C4-2B (cell line): ENCODE data around the gene TSPAN4.

ENCODE experiments used
- H3K27ac ChIP-seq: fragments of 450-650 bp; 2 replicates; pipeline ENCODE4 v1.5.1; 2017
- ZFX ChIP-seq: fragments of 450-650 bp; IDR thresholded peaks from 2 replicates; pipeline ENCODE4 v1.6.1; 2017
- TF ChIP-seq, protein P1 (sequence below): fragments of 450-650 bp; conservative IDR thresholded peaks from 2 replicates; pipeline ENCODE4 v1.5.1; 2017; ENCODE audit warnings: mild to moderate bottlenecking

TSPAN4 gene

DNA sequence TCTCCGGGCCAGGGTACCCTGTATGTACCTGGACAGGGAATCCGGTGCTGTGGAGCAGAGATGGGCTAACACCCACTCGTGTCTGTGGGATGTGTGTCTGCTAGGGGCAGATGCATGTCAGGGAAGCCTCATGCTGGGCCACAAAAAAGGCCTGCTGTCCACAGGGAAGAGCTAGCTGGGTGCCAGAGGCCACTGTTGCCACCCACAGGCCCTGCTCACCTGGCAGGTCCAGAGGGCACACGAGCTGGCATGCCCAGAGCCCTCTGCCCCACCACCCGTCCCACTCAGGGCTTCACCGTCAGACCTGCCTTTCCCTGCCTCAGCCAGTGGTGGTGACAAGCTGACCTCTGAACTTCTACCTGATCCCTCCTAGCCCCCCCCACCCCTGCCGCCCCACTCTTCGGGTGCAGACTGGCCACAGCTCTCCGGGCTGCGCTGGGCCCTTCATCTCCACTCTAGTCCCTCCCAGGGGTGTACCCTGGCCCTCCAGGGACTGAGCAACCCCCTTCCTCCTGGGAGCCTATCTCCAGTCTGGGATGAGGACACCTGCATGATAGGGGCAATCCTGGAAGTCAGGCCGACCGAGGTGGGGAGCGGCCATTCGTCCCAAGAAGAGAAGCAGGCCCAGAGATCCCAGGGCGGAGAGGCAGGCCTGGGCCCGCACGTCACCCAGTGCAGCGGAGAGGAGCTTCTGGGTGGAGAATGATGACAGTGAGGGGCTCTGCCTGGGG lies 45.9 kb upstream of the TSPAN4 start:
- TF ChIP-seq ZFX = no peak
- TF ChIP-seq, protein P1, sequence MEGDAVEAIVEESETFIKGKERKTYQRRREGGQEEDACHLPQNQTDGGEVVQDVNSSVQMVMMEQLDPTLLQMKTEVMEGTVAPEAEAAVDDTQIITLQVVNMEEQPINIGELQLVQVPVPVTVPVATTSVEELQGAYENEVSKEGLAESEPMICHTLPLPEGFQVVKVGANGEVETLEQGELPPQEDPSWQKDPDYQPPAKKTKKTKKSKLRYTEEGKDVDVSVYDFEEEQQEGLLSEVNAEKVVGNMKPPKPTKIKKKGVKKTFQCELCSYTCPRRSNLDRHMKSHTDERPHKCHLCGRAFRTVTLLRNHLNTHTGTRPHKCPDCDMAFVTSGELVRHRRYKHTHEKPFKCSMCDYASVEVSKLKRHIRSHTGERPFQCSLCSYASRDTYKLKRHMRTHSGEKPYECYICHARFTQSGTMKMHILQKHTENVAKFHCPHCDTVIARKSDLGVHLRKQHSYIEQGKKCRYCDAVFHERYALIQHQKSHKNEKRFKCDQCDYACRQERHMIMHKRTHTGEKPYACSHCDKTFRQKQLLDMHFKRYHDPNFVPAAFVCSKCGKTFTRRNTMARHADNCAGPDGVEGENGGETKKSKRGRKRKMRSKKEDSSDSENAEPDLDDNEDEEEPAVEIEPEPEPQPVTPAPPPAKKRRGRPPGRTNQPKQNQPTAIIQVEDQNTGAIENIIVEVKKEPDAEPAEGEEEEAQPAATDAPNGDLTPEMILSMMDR = no peak
- peak overlapping the region; percentile 87 for H3K27ac ChIP-seq

DNA sequence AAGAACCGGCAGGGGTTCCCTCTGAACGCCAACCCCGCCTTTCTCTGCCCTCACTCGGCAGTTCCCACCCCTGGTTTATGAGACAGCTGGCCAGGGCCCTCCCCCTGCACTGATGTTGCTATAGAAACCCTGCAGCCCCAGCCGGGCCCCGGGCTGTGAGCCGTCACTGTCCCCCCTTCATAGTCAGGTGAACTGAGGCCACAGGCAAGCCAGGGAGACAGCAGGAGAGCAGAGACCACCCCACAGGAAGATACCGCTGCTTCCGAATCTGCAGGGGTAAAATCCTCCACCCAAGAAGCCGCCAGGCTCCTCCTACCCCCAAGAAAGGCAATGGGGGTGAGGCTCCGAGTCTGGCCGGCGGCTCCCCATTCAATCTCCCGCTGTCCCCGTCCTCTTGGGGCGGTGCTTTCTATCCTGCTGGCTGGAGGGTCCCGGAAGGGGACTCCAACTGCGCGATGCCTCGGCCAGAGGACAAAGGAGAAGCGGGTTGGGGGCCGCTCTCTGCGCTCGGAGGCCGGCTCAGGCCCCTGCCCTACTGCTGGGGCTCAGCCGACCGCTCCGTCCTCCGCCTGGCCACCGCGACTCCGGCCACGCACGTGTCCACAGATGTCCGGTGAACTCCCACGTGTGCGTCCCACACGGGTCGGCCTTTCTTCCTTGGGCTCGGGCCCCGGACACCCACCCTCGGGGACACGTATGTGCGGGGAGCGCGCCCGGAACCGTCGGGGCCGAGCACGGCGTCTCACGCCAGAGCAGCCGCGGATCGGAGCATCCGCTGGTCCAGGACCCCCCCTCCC lies 45.2 kb upstream of the TSPAN4 start:
- H3K27ac ChIP-seq = peak overlapping the region; percentile 87

DNA sequence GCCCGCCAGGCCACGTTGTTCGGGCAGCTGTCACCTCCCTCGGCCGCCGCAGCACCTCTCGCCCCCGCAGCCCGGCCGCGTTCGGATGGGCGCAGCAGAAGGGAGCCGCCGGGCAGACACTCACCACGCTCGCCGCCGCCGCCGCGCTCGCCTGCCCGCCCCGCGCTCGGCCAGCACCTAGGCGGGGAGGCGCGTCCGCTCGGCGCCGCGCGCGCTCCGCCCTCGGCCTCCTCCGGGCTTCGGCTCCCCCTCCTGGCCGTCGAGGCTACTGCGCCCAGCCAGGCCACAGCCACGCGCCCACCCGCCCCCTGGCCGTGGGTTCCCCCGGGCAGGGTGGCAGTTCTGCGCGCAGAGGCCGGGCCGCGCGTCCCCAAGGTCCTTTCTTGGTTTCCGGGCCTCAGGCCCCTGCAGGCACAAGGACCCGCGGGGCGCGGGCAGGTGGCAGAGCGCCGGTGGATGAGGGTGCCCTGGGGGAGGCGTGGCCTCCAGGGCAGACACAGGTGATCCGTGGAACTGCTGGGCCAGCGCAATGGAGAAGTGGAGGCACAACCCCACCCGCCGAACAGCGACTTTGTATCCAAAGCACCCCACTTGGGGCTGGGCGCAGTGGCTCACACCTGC lies 44.4 kb upstream of the TSPAN4 start, which contains the start of gene SLC25A22:
SLC25A22 (minus strand) TSS at position 189 of the 621 bp plus-strand sequence. CDS start 3,275 bp downstream, outside the sequence.
- TF ChIP-seq, protein P1 = peak; percentile 98
- TF ChIP-seq ZFX = no peak
- H3K27ac ChIP-seq = peak within 1 kb of the TSS; percentile 87

More for the DNA sequence above, 45.2 kb upstream of the TSPAN4 start:
- peak; percentile 67; the same call in 1 of the 2 replicates for TF ChIP-seq ZFX
- TF ChIP-seq, protein P1 = no peak

DNA sequence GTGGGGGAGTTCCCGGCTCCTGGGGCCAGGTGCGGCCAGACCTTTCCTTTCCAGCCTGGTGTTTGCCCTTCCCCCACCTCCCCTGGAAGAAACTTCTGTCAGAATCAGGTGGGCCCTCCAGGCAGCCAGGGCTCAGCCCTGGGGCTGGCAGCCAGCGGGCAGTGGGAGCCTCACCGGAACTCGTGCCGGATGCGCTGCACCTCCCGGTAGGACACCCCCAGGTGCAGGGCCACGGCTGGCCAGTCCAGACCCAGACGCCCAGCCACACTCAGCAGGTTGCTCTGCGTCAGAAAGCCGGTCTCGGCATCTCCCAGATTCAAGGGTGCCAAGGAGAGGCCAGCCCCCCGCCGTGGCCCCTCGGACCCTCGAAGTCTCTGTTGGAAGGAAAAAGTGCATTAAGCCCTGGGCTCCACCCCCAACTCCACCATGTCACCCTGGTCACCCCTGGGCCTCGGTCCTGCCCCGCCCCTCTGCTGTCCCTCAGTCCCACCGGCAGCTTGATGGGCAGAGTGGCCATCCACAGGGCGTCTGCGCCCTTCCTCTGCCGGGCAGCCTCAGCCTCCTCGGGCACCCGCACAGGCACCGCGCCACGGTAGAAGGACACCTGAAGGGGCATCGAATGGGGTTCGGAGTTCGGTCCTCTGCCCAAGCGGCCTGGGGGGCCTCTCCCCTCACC lies 42.9 kb upstream of the TSPAN4 start:
- H3K27ac ChIP-seq = no peak overlapping the region
- TF ChIP-seq ZFX = no peak
- TF ChIP-seq, protein P1 = no peak

GRCh38 chr11:800473-800872 lies 42.2 kb upstream of the TSPAN4 start:
- no peak overlapping the region for H3K27ac ChIP-seq
- TF ChIP-seq, protein P1 = no peak
- no peak for TF ChIP-seq ZFX

DNA sequence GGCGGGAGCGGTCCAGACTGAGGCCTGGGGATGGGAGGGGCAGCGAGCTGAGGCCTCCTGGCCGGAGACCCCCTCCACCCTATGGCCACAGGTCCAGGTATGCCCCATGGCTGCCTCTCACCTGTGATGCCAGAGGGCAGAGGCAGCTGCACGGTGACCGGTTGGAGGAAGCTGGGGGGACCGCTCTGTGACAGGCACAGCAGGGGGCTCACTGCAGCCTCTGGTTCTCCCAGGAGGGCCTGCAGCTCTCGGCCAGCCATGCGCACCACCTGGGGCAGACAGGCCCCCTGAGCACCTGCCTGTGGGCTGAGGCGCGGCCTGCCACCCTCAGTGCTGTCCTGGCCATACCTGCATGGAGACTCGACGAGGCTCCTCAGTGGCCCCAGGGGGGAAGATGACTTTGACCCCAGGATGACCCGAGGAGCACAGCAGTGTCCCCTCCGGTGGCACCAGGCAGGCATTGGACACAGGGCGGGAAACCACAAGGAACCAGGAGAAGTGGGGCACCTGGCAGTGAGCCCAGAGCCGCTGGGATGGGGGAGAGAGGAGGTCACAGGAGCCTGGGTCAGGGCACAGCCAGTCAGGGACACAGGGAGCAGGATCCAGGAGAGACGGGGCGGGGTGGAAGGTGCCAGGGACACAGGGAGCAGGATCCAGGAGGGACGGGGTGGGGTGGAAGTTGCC lies 41.4 kb upstream of the TSPAN4 start:
- H3K27ac ChIP-seq = no peak overlapping the region
- TF ChIP-seq ZFX = no peak
- TF ChIP-seq, protein P1 = no peak
